Retina (tissue), 1 donor: ENCODE results near the gene CELF2.
"Not testable (repeated sequence)": the region's sequence is repeated elsewhere in the genome, so short reads cannot be mapped to it uniquely, and the experiment has no call there.

Source experiments
- DNase-seq: peaks from one replicate; pipeline ENCODE4 v3.0.0-alpha.2; 2016

Gene CELF2

GRCh38 chr10:11104772-11105675 lies 87.4 kb downstream of the CELF2 start:
- DNase-seq: no peak

- no peak for DNase-seq
These were observed 88.0 kb downstream of the CELF2 start for GRCh38 chr10:11105676-11106004.

GRCh38 chr10:11106621-11107374 lies 89.1 kb downstream of the CELF2 start:
- no peak for DNase-seq

- DNase-seq: no peak
These were observed 90.3 kb downstream of the CELF2 start for GRCh38 chr10:11107948-11108347.

GRCh38 chr10:11108356-11108755 lies 90.7 kb downstream of the CELF2 start:
- DNase-seq: no peak

GRCh38 chr10:11109590-11109989 lies 91.9 kb downstream of the CELF2 start:
- no peak for DNase-seq

- peak; percentile 81 for DNase-seq
These were observed 92.9 kb downstream of the CELF2 start for GRCh38 chr10:11110539-11110938.

- no peak for DNase-seq
These were observed 93.8 kb downstream of the CELF2 start for GRCh38 chr10:11111490-11111889.

- no peak for DNase-seq
These were observed 95.0 kb downstream of the CELF2 start for GRCh38 chr10:11112718-11113117.

GRCh38 chr10:11113156-11113555 lies 95.5 kb downstream of the CELF2 start:
- DNase-seq: no peak

GRCh38 chr10:11114269-11114668 lies 96.6 kb downstream of the CELF2 start:
- no peak for DNase-seq

- no peak for DNase-seq
These were observed 97.7 kb downstream of the CELF2 start for GRCh38 chr10:11115337-11115736.

GRCh38 chr10:11116361-11116760 lies 98.7 kb downstream of the CELF2 start:
- no peak for DNase-seq

GRCh38 chr10:11116817-11117216 lies 99.1 kb downstream of the CELF2 start:
- no peak for DNase-seq

- DNase-seq: no peak
These were observed 101.0 kb downstream of the CELF2 start for GRCh38 chr10:11118686-11119085.

- DNase-seq: no peak
These were observed 102.2 kb downstream of the CELF2 start for GRCh38 chr10:11119843-11120242.

- DNase-seq: peak; percentile 62
These were observed 103.0 kb downstream of the CELF2 start for GRCh38 chr10:11120711-11121110.

- DNase-seq: not testable (repeated sequence)
These were observed 106.2 kb downstream of the CELF2 start for GRCh38 chr10:11123892-11124291.

GRCh38 chr10:11125004-11125403 lies 107.3 kb downstream of the CELF2 start:
- no peak for DNase-seq

- not testable (repeated sequence) for DNase-seq
These were observed 109.3 kb downstream of the CELF2 start for GRCh38 chr10:11127017-11127416.

GRCh38 chr10:11131112-11131639 lies 113.5 kb downstream of the CELF2 start:
- no peak for DNase-seq

GRCh38 chr10:11134411-11134810 lies 116.7 kb downstream of the CELF2 start:
- no peak for DNase-seq

GRCh38 chr10:11135709-11136108 lies 118.0 kb downstream of the CELF2 start:
- DNase-seq: no peak
